ENCODE data around the gene AHSP.
"Not testable (repeated sequence)": the region's sequence is repeated elsewhere in the genome, so short reads cannot be mapped to it uniquely, and the experiment has no call there.

AHSP gene

DNA sequence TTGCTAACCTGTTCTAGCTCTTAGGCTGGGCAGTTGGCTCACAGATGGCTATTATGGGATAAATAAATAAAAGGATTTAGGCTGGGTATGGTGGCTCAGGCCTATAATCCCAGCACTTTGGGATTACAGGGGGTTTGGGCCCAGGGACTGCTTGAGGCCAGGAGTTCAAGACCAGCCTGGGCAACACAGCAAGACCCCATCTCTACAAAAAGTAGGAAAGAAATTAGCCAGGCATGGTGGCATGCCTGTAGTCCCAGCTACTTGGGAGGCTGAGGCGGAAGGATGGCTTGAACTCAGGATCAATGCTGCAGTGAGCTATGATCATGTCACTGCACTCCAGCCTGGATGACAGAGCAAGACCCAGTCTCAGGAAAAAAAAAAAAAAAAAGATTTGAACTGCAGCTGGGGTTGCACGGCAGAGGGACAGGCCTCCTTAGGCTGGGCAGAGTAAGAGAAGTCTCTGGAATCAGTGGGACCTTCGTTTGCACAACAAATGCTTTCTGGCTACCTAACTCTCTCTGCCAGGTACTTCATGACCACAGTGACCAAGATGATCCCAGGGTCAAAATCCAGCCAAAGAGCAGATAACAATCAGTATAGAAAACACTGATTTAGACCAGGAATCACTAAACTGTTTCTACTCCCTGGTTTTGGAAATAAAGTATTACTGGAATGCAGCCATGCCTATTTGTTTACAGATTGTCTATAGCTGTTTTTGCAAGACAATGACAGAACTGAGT lies 26.3 kb upstream of the AHSP start:
- DNase-seq = no peak

DNA sequence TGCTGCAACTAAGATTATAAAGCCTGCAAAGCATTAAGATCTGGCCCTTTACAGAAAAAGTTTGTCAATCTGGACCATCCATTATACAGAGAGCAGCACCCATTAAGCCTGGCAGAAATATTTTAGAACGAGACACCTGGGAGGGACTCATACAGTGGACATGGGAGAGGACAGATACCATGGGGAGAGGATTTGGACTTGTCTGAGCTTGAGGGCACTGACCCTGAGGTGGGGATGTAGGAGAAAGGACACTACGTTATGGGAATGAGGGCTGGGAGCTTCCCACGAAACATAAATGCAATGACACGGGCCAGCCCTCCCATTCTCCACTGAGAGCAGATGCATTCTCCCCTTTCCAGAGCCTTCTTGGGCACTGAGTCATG lies 25.7 kb upstream of the AHSP start:
- DNase-seq = no peak

DNA sequence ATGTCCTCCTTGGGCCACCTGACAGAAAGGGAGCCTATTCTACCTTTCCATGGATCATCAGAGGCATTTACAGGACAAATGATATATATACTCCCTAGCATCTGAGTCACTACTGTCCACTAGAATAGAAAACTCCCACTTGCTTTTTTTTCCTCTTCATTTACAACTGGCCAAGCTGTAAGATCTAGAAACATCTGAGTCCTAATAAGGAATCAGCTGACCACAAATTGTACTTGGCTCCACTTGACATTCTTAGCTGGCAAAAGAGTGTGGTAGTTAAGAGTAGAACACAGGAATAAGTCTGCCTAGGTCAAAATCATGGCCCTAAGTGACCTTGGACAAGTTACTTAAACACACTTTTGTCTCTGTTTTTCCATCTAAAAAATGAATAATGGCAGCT lies 24.7 kb upstream of the AHSP start:
- no peak for DNase-seq

DNA sequence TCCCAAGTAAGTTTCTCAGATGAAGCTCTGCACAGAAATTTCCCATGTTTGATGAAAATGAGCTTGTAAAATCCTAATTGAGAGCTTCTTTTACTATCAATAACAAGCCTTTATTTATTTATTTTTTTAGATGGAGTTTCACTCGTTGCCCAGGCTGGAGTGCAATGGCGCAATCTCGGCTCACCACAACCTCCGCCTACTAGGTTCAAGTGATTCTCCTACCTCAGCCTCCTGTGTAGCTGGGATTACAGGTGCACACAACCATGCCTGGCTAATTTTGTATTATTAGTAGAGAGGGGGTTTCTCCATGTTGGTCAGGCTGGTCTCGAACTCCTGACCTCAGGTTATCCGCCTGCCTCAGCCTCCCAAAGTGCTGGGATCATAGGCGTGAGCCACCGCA lies 24.1 kb upstream of the AHSP start:
- not testable (repeated sequence) for DNase-seq

DNA sequence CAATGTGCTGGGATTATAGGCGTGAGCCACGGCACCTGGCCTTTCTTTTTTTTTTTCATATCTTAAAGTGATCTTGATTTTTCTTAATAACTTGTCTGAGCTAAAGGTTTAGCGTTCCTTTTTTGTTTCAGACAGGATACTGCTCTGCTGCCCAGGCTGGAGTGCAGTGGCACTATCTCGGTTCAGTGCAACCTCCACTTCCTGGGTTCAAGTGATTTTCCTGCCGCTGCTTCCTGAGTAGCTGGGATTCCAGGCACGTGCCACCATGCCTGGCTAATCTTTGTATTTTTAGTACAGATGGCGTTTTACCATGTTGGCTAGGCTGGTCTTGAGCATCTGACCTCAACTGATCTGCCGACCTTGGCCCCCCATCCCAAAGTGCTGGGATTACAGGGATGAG lies 23.5 kb upstream of the AHSP start:
- DNase-seq = no peak

DNA sequence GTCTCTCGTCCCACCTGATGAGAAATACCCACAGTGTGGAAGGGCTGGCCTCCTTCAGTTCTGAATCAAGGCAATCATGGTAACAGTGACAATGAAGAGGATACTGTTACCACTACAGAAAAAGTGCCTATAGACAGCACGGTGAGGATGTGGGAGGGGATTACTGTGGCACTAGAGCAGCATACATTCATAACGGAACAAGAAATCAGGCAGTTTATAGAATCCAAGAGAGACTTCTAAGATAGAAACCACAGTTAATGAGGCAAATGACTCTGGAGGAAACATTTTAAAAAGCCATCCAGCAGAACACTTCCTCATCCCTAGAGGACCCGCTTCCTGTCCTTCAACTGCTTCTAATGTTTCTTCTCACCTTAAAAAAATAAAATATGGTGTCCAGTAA lies 22.2 kb upstream of the AHSP start:
- no peak for DNase-seq

DNA sequence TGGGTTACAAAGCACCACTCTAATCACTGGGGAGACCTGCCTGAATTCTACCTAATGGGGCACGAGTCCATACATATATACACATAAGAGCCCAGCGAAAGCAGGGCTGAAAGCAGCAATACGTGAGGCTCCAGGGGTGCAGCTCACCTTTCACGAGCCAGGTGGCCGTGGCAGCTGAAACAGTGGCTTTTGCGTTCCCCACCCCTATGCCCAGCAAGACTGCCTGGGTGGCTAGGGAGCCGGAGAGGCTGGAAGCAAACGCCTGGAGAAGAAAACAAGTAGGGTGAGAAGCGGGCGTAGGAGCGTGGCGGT lies 20.1 kb upstream of the AHSP start:
- DNase-seq = no peak

DNA sequence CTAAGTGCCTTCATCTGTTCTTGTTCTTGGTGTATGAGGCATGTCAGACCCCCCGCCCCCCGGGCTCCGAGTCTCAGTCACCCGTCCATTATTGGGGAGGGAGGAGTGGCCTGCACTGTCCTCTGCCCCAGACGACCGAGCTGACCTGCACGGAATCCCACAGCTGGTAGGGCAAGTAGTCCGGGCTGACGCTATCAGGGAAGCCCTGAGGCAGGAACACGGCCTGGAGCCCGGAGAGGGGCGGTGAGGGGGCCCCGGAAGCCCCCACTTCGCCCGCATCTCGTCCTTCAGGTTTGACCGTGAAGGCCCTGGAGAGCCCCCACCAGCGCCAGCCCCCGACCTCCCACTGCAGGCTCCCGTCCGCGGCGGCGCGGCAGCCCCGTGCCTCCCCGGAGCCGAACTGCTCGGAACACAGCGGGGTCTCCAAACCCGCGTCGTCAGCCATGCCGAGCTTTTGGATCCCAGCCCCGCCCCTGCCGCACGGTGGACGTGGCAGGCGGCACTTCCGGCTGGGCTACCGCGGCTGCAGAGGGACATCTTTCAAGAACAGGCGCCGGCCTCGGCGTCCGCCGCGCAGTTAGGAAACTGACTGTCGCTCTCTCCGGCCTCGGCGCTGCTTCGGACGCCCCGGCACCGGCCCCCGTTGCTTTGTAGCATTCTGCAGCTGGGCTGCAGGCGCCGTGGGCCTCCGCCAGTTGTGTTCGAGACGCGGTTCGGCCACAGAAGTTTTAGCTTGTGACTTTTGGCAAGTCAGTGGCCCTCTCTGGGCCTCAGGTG lies 19.6 kb upstream of the AHSP start, which contains the start of gene RUSF1:
RUSF1 (minus strand) TSS at position 463 of the 777 bp plus-strand sequence; CDS start at position 445, 18 bp downstream.
- peak; percentile 91 for DNase-seq

DNA sequence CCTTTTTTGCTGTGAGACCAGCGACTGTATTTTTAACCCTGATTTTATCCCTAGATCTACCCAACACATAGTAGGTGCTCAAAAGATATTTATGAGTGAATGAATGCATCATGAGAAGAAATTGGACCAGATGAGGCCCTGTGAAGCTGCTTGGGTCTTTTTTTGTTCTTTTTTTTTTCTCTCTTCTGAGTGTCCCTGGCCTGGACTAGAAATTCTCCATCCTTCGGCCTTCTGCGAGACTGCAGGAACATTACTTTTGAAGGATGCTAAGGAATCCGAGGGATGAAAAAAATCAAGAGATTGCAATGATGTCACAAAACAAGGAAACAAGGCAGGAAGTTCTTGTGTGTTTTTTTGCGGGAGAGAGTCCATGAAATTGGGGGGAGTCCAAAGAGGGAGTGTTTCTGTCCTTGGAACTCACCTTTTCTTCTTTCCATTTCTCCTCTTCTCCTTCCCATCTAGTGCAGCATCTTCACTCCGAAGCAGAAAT lies 18.9 kb upstream of the AHSP start:
- no peak for DNase-seq

DNA sequence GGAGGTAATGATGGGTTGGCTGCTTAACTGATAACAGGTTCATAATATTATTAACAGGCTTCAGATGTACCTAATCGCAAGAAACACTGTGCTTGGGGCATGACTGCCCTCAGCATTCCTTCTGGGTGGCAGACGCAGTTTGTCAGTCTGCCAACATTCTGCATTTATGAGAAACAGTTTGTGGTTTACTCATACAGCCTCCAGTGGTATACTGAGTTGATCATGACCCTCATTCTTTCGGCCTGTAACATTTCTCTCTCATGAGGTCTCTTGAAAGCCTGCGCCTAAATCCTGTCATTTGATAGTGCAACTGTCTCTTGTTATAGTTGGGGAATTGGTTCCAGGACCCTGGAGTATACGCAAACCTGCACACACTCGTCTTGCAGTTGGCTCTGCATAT lies 14.6 kb upstream of the AHSP start:
- no peak for DNase-seq

DNA sequence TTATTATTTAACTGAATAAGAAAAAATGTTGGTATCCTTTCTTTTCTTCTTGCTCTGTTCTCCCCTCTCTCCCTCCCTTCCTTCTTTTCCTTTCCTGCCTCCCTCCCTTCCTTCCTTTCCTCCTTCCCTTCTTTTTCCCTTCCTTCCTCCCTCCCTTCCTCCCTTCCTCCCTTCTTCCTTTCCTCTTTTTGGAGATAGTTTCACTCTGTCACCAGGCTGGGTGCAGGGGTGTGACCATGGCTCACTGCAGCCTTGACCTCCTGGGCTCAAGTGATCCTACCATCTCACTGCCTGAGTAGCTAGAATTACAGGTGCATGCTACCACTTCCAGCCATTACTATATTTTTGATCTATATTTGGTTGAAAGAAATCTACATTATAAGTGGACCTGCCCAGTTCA lies 13.8 kb upstream of the AHSP start:
- no peak for DNase-seq

DNA sequence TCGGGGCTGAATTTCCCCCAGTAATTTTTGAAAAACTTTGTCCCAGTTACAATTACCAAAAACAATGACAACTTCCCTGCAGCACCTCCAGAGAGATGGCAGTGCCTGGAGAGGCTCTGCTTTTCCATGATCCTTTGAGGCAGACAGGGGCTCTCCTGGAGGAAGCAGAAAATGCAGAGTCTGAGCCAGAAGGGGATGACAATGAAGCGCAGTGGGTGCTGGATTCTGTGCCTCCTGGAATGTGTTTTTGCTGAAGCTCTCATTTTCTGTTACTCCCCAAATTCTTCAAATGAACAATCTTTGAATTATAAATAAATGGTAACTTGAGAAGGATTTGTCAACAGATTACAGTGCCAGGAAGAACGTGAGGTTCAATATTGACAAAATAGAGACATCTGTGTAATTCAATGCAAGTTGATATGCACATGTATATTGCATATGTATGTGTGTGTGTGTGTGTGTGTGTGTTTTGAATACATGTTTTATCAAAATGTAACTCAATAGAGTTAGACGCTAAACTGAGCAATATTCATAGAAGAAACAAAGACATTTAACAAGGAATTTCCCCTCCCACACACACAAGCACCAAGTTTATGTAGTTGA lies 9.8 kb upstream of the AHSP start:
- DNase-seq = no peak

DNA sequence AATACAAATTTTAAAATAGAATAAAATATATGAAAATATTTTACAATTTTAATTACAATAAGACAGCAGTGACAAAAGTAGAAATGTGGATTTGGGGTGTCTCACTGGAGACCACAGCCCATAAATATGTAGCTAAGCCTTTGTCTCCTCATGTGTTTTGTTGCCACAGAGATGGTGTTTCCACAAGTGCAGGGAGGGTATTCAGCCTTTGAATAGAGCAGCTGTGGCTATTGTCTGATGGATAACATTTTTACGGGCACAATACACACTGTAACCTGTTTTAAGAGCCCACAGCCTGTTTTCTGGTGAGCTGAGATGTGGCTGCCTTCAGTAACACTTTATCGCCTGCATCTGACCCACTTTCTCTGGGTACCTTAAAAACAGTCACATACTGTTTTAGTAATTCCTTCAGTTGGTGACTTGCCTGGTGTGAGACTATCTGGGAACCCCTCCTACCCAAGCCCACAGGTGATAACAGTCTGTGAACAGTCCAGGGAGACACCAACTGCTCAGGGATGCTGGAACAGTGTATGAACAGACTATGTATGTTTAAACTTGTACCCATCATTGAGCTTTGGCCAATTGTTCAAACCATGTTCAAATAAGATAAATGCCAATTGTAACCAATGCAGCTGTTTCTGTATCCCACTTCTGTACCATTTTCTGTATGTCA lies 7.8 kb upstream of the AHSP start:
- DNase-seq = no peak

DNA sequence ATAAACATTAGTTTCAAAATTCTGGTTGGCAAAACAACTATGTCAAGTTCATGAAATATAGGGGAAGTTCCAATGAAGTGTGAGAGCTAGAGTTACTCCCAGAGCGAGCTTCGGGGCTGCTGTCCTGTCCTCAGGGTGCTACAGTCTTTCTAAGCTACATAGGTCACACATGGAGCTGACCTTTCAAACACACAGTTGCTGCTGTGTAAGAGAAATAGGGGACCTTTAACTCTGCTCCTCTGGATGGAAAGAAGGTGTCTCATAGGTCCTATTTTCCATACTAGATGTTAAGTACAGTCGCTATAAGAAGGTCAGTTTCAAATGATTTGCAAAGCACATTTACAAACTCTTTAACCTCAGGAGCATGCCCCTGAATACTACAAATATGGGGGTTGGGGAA lies 6.3 kb upstream of the AHSP start:
- no peak for DNase-seq

DNA sequence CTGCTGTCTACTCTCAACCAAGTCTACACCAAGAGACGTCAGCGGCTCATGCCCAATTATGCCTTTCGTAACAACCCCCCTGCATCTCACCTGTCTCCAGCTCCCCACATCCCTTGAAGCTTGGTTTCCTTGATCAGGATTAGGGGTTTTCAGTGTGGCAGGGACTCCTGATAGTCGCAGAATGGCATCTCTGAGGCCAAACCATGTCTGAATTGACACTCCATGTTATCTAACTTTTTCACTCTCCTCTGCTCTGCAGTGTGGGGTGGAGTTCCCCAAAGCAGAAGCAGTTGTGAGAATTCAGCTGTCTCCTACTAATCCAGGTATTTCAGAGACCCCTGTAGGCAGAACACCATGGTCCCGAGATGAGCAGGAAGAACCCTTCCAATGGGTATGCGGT lies 5.6 kb upstream of the AHSP start:
- no peak for DNase-seq

DNA sequence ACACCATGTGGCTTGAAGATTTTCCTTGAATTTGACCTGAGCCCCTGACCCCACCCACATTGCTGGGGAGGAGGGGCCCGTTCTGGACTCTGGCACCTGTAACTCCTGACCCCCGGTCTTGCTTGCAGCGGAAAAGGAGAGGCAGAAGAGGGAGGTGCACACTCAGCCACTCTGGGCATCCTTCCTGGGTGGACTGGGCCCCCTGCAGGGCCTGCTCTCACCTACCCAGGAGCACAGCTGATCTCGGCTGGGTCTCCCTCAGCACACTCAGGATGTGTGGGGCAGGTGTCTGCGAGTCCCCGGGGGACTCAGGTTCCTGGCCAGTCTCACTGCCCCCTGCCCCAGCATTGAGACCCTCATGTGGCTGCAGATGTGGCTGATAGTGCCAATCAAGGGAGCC lies 3.9 kb upstream of the AHSP start:
- DNase-seq = not testable (repeated sequence)

DNA sequence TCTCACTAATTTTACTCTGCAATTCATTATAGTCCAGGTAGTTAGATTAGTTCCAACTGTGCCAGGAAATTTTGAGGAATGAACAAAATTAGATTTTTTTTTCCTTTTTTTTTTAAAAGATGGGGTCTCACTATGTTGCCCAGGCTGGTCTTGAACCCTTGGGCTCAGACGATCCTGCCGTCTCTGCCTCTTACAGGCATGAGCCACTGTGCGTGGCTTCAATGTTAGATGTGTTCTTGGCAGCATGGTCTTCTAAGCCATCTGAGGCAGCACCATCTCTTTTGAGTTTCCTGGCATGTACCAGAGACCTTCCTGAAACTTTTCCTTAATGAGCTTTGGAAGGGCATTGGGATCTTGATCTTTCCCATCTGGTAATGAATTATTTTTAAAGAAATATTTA lies 2.6 kb upstream of the AHSP start:
- no peak for DNase-seq

DNA sequence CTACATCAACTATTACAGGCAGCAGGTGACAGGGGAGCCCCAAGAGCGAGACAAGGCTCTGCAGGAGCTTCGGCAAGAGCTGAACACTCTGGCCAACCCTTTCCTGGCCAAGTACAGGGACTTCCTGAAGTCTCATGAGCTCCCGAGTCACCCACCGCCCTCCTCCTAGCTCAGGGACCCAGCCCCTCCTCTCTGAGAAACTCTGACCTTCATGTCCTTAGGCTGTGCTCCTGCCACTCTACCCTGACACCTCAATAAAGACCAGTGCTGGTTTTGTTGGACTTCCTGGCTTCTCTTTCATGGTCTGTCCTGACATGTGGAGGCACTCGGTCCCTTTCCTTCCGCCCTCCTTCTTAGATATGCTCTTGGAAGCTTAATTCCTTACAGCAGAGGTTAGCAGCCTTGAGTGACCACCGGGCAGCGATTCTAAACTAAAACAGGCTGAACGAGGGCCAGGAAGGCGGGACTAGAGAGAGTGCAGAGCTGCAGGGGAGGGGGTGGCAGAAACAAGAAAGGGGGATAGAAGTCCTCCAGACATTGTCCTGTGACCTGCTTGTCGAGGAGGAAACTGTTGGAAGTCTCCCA lies 915 bp downstream of the AHSP start:
- no peak for DNase-seq

DNA sequence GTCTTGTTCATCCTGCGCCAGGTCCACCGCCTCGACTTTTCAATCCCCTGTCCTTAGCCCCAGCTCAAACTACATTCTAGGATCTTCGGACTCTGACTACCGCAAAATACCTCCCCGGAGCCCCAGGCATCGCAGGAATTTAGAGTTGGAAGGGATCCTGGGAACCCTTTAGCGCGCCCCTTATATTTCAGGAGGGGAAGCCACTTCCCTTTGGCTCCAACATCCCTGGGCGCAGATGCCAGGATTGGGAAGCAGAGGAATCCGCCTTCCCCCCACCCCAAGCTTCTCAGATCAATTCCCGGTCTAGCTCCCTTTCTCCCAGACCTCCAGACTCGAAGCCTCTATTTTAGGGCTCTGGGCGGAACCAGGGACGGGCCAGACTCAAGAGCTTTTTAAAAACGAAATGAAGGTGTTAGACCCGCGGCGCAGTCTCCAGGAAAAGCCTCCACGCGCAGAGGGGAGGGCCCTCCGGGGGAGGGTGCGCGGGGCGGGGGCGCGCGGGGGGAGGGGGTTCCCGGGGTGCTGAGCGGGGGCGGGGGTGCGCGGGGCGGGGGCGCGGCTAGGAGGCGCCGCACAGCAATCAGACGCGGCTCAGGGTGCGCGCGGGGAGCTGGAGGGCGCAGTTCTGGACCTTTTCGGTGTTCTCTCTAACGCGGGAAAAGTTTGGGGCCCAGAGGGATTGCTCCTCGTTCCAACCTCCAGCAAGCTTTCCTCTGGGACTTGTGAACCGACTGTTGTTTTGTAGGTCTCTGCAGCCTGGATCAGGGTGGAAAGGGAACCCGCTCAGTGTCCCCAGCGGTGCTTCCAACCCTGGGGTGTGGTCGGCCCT lies 1.6 kb downstream of the AHSP start:
- DNase-seq = no peak

DNA sequence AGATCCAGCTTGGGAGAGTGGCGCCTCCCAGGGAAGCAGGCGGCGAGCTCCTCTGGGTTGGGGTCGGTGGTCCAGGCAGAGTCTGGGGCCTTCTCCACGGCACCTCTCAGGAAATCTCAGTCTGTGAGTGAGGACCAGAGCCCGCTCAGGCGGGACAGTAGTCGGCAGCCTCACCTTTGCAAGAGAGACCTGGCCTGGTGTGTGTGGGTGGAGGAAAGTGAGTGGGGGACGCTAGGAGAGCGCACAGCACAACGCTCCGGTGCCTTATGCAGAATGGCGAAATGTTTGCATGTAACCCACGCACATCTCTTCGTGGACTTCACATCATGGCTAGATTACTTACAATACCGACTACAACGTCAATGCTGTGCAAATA lies 2.2 kb downstream of the AHSP start:
- no peak for DNase-seq

DNA sequence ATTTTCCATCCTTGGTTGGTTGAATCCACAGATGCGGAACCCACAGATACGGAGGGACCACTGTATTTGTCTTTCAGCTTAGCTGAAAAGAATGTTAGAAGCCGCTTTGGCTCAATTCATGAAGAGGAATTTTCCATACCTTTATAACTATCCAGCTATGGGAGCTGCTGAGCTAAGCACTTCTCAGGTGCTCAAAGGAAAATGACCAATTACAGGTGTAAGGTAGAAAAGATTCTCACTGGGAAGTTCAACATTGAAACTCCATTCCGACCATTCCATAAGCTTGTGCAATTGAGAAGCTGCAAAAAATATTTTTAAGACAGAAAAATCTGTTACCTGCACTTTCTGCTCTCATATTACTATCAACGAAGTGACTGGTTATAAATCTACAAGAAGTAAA lies 2.7 kb downstream of the AHSP start:
- DNase-seq = no peak

DNA sequence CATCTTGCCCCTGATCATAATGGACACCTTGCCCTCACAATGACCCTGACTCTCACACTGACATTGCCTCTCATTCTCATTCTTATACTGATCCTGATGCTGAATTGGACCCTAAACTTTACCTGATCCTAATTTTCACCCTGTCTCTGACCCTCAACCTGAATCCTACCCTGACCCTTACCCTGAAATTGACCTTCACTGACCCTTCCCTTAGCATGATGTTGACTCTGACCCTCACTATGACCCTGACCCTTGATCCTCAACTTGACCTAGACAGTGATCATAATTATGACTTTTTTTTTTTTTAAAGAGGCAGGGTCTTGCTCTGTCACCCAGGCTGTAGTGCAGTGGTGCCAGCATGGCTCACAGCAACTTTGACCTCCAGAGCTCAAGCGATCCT lies 3.4 kb downstream of the AHSP start:
- no peak for DNase-seq

Measured in NCI-H510A (cell line).